Stimulated activated CD8-positive, alpha-beta memory T cell treated with anti-CD3 and anti-CD28 coated beads, Interleukin-15, amount 100 ng/mL, for 4 hours (primary cell): Measurements from ENCODE around the gene HOXC5.

Experiments used
- DNase-seq, 2 donors: peaks; one replicate each; pipeline ENCODE4 v3.0.0-alpha.2; 2020; ENCODE audit warnings: low read depth in 2 of 2

Gene HOXC5

DNA sequence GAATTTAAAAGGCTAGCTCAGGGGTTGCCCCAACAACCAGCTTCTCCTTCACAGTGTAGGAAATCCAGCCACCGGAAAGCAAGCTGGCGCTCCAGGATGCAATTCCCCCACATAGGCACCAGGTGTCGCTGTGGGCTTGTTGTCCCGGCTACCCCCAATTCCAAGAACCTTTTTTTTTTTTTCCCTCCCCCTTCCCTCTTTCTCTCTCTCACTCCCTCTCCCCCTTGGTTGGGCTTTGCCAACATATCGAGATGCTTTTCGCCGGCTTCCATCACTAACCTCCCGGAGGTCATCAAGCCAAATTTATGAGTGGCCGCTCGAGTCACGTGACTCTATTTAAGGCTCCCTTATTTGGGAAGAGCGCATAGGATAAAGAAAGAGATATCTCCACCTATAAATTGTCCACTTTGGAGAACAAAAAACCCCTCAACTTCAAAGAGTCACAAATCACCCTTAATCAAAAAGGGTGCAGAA is at the start of gene HOXC5:
Gene HOXC5, plus strand, starts transcription at position 424 of the 474 bp plus-strand sequence. CDS start 73 bp downstream, outside the sequence.
- DNase-seq: no peak

DNA sequence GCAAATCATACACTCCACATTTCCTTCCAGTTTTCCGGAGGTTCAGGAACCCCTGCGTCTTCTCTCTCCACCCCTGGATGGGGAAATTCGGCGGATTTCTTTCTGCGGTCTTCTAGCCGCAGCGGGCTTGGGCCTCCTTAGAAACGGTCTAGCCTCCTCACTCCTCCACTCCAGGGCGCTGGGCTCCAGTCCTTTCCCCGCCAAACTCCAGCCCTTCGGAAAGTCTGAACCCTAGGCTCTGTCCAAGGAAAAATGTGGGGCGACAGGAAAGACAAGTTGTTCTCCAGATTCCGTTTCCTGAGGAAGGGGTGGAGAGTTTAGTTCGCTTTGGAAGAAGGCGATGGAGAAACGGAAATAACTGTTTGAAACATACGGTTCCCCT is 49.3 kb upstream of the HOXC5 start:
- DNase-seq: no peak

DNA sequence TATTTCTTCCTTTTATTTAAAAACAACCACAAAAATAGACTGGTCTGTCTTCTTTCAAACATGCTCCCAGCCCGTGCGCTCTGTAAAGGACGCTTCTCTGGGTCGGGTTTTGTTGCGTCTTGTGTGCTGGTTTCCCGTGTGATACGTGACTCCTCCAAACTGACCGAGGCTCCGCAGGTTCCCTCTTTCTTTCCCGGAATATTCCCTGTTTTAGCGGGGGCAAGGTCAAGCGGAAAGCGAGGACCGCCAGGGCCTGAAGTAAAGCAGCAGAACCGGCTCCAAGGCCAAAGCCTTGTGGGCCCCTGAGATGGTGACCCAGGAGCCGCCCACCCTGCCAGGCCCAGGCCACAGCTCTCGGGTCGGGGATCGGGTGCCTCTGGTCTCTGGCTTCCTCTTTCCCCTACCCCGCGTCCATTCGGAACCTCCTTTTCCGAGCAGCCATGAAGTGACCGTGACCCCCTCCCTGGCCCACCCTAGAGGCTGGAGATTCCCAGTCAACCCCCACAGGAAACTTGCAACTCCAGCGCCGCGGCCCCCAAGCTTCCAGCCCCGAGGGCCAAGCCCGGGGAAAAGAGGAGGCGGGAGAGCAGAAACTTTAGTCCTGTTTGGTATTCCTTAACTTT is 48.8 kb upstream of the HOXC5 start:
- no peak for DNase-seq

DNA sequence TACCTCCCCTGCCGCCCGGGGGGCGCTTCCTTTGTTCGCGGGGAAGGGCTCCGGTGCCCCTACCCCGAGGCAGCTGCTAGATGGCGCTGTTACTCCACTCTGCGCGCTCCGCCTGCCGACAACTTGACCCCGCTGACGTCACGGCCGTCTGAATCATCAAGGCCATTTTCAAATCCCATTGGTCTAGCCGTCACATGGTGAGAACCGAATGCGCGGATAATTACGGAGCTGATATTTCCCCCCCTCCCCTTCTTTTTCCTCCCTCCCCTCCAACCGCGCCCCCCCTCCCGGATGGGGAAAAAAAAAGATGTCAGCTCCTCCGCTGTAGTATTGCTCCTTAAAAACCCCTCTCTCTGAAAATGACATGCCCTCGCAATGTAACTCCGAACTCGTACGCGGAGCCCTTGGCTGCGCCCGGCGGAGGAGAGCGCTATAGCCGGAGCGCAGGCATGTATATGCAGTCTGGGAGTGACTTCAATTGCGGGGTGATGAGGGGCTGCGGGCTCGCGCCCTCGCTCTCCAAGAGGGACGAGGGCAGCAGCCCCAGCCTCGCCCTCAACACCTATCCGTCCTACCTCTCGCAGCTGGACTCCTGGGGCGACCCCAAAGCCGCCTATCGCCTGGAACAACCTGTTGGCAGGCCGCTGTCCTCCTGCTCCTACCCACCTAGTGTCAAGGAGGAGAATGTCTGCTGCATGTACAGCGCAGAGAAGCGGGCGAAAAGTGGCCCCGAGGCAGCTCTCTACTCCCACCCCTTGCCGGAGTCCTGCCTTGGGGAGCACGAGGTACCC is 47.8 kb upstream of the HOXC5 start, which contains the start of gene HOXC10:
Gene HOXC10, plus strand, starts transcription at position 246 of the 791 bp plus-strand sequence. Its CDS starts 114 bp downstream, at position 360.
- DNase-seq: peak; percentile 41 to 64

DNA sequence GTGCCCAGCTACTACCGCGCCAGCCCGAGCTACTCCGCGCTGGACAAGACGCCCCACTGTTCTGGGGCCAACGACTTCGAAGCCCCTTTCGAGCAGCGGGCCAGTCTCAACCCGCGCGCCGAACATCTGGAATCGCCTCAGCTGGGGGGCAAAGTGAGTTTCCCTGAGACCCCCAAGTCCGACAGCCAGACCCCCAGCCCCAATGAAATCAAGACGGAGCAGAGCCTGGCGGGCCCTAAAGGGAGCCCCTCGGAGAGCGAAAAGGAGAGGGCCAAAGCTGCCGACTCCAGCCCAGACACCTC is 47.2 kb upstream of the HOXC5 start:
- DNase-seq: no peak

DNA sequence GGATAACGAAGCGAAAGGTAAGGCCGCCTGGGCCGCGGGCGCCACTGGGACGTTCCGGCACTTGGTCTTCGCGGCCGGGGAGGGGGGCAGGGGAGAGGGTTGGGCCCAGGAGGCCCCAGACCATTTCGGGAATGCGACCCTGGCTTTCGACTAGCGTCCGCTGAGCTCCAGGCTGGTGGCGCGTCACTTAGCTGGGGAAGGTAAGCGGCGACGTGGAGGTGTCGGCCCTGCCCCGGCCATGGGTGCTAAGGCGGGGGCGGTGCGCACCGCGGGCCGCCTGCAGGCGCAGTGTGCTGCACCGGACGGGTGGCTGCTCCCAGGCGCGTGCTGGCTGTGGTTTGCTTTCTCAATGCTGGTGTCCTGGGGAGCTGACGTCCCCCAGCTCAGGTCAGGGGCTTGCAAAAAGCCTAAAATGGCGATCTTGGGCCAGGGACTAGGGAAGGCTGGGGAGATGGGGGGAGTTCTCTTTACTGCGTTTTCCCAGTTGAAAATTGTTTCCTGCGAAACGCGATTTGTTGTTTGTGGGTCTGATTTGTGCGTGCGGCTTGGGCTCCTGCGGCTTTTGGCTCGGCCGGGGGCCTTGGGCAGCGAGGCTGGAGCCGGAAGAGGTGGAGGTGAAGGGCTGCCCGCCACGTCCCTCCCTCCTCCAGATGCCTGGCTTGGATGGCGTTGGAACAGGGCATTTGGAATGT is 46.7 kb upstream of the HOXC5 start:
- no peak for DNase-seq

DNA sequence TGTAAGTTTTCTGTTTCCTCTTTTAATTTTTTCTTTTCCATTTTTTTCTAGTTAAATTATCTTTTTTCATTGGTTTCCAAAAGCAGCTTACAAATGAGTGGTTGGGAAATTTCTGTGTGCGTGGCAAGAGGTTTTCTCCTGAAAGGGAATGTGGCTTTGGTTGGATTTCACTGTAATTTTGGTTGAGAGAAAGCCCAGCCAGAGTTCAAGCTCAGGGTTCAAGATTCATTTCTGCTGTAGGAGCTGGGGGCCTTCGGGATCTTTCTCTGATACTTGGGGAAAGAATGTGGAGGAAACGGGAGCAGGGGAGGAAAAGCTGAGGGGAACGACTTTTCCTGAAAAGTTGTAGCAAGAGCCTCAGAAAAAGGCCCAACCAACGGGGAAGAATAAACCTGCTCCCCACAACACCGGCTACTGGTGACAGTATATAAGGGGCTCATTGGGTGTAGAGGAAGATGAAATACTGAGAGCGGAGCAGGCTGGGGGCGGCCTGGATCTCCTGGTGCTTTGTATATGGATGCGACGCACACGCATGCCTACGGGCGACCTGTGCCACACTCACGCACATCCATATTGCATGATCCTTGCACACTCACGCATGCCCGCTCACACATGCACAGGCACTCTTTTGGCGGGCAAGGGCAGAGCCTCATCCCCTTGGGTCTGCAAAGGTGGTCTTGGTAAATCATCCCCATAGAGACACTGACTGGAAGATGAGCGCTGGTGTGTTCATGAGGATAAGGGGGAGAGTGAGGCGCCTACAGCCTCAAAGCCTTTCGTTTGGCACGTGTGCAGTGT is 46.0 kb upstream of the HOXC5 start:
- DNase-seq: no peak

DNA sequence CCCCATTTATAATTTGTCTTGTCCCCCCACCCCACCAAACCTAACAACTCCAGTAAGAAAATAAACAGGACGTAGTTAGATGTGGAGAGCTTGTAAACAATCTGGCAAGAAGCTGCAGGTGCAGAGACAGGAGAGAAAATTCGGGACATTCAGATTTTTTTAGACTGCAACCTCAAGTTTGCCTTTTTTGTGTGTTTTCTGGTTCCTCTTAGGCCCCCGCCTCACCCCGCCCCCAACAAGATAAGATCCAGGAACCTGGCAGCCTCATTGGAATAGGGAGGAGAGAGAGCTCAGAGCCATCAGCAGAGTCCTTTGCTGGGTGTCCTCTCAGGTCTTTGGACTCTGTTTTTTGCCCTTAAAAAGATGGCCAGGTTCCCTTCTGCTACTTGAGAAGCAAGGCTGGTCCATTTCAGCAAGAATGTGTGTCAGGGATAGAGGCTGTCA is 45.0 kb upstream of the HOXC5 start:
- no peak for DNase-seq

DNA sequence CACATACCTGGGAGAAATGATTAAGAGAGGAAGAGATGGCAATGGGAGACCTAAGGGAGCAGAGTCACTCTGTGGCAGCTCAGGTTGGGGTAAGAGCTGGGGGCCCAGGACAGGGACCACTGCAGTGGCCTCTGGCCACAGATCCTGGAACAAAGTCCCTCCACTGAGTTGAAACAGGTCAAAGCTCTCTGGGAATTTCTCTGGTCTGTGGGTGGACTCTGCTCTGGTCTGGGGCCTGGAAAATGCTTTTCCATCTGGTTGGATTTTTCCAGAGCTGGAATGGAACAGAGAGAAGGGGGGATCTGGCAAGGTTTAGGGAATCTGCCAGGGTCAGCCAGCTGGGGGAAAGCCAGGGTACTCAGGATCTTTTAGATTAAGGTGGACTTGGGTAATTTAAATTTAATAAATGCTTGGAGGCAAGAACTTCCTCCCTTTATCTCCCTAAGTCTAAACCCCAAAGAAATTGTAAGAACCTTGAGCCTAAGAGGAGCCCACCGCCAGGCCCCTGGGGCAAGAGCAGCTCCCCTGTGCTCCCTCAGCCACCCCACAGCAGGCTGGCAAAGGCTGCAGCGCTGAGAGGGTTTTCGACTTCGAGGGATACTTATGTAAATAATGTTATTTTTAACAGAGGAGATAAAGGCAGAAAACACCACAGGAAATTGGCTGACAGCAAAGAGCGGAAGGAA is 44.2 kb upstream of the HOXC5 start:
- no peak for DNase-seq

DNA sequence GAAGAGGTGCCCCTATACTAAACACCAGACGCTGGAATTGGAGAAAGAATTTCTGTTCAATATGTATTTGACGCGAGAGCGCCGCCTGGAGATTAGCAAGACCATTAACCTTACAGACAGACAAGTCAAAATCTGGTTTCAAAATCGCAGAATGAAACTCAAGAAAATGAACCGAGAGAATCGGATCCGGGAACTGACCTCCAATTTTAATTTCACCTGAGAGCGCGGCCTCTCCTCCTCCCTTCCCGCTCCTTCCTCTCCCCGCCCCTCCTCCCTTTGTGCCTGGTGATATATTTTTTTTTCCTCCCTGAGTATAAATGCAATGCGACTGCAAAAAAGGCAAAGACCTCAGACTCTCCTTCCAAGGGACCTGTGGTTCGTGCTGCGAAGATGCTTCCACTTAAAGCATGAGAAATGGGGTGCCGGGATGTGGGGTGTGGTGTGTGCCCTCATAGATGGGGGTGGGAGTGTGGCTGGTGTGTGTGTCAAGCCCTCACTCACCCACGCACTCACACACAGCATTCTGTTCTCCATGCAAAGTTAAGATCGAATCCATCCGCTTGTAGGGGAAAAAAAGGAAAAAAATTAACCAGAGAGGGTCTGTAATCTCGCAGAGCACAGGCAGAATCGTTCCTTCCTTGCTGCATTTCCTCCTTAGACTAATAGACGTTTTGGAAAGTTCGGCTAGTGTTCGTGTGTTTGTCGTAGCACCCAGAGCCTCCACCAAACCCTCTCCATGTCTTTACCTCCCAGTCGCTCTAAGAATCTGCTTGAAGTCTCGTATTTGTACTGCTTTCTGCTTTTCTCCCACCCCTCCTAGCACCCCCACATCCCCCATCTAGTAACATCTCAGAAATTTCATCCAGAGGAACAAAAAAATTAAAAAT is 43.4 kb upstream of the HOXC5 start:
- no peak for DNase-seq

DNA sequence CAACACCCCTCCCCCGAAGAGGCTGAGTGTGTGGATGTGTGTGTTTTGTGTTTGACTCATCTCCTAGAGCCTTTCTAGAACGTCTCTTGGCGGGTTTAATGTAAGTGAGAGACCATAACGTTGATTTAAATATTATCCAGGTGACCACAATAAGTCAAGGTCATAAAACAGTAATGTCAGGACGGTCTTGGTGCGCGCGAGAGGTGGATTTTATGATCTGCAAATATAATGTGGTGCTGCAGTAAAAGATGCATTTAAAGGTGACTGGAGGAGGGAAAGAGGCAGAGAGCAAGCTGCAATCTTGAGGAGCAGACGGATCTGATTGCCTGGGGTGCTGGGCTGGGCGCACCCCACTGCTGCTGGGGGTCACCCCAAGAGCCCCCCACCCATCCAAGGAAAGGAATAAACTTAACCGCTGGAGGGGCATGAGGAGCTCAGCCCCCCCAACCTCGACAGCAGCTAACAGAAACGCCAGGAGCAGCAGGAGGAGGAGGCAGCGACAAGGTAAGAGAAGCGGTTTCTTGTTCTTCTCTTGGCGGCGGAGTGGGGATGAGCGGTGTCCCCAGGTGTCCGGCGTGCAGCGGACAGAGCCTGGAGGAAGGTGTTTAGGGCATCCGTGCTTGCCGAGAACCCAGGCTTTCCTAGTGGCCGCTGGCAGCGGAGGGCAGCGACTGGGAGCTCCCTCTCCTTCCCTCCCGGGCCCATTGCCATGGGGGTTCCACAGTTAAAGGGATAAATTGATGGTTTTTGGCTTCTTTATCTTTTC is 42.4 kb upstream of the HOXC5 start:
- DNase-seq: no peak

DNA sequence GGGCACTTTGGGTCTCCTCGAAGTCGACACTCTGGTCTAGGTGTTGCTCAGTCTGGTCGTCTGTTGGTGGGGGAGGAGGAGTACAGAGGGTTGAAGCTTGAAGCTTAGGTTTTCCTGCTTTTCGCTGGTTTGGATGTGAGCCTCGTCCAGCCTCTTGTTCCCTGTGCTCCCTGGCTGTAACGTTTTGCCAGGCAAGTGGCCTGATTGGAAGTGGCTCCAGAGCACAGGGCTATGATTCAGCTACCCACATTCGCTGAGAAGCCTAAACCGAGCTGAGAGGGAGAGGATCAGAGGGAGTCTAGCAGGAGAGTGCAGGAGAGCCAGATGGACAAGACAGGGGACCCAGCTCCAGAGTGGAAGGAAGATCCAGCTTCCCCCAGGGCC is 41.8 kb upstream of the HOXC5 start:
- no peak for DNase-seq

DNA sequence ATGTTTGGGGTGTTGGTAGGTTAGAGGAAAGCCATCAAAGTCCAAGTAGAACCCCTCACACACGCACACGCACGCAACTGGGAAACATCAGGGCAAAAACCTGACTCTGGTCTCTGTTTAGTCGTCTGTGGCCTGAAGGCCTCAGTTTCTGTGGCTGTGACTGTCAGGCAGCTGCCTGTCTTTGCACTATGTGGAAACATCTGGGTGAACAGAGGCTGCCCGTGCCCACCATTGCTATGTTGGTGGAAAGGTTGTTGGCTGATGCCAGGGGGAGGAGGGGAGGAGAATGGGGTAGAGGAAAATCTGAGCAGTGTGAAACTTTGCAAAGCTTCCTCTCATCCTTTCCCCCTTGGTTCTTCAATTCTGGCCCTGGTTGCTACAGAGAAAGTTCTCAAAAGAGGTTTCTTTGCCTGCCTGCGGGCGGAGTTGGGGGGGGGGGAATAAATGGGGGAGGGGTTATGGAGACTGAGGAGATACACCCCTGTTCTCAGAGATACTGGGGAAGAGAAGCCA is 40.4 kb upstream of the HOXC5 start:
- DNase-seq: no peak

DNA sequence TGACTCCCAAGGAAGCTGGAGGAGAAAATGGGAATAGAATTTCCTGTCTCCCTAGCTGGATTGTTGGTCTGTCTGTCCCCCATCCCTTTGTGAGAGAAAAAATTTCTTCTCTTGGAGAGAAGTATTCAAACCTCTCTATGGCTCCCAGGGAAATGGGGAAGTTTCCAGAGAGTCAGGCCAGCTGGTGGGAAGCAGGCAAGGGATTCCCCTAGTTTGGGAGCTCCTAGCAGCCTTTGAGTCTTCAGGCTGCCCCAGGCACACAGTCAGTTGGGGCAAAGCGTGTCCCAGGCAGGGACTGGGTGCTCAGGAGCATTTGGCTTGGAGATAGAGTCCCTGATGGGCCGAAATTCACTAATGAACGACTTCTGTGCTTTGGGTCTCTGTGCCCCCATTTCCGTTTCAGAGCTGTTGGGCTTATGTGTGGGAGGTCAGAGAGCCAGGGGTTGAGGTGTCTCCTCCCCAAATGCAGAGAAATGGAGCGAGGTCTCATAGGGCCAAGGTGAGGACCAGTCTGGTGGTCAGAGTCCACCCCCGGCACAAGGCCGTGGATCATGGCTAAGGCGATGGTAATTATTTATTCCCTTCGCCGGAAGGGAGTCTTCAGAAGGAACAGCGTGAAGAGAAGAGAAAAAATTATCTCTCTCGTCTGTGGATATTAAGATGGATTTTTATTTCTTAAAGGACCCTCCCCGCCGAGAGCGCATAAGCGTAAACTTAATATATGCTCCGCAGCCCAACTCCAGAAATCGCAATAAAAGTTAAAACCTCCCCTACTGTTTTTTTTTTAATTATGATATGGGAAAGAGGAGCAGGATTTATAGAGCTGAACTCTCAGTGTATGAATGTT is 39.5 kb upstream of the HOXC5 start:
- DNase-seq: no peak

DNA sequence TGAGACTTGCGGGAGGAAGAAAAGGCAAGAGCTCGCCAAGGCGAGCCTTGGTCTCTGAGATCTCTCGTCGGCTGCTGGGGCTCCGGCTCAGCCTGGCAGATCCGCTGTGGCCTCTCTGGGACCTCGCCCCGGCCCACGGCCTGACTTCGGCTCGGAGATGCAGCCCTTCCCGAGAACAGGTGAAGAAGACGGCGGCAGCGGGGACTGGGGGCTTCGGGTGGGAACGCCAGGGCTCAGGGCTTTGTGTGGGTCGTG is 38.9 kb upstream of the HOXC5 start:
- DNase-seq: no peak

DNA sequence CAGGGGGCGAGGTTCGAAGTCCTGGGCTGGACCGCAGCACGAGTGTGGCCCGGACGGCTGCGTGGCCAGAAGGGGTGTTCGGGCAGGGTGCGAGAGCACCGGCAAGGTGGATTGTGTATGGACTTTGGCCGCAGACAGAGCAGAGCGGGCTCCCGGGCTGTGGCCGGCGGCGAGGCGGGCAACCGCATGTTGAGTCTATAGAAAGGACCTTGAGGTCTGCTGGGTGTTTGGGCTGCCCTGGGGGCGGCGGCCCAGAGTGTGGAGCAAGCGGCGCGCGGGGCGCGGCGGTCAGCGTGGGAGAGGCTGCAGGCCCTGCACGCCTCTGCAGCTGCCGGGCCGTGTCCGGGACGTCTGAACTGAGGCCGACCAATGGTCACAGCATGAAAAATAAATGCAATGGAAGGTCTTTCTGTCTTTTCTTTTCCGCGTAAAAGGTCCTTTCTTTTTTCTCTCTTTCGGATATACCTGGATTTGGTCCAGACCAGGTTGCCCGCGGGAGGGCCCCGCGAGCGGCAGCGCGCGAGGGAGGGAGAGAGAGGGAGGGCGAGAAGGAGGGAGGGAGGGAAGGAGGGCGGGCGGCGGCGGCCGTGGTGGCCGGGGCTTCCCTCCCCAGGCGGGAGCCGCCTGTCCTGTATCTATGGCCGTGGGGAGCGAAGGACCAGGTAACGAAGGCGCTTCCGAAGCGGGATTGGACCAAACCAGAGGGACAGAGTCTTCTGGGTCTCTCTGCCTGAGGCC is 38.4 kb upstream of the HOXC5 start:
- no peak for DNase-seq

DNA sequence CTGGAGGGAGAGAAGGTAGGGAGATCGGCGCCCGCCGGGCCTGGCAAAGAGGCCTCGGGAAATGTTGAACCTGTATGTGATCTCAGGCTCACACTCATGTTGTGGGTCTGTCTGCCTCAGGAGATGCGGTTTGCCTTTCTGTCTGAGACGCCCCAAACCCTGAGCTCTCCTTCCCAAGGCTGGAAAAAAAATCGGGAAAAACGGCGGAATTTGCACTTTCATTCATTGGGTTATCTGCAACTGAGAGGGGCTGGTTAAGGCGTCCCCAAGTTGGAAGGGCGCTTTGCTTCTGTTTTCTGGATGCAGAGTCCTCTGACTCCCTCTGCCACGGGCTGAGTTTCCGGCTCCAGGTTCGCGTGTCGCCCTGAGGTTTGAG is 37.9 kb upstream of the HOXC5 start:
- DNase-seq: no peak
